Subcutaneous abdominal adipose tissue (tissue), 5 donors: ENCODE data around the gene CD101.

ENCODE experiments used
- H3K27ac ChIP-seq: one replicate; pipeline ENCODE4 v1.7.0; 2013; ENCODE audit warnings: low read depth, mild to moderate bottlenecking, inconsistent platforms, low read length, moderate library complexity
- H3K27me3 ChIP-seq, 5 donors: one replicate each; pipeline ENCODE4 v1.7.0; 2013; ENCODE audit warnings: low read length in 5 of 5, inconsistent platforms in 1 of 5; ENCODE audit not compliant: control insufficient read depth in 5 of 5, insufficient read depth in 4 of 5
- H3K36me3 ChIP-seq, 5 donors: one replicate each; pipeline ENCODE4 v1.7.0; 2013; ENCODE audit warnings: low read length in 5 of 5; ENCODE audit not compliant: control insufficient read depth in 5 of 5, insufficient read depth in 5 of 5
- H3K4me1 ChIP-seq, 5 donors: one replicate each; pipeline ENCODE4 v1.7.0; 2013; ENCODE audit warnings: low read length in 5 of 5, mild to moderate bottlenecking in 3 of 5, moderate library complexity in 1 of 5; ENCODE audit not compliant: control insufficient read depth in 5 of 5, insufficient read depth in 5 of 5
- H3K4me3 ChIP-seq, 5 donors: one replicate each; pipeline ENCODE4 v1.7.0; 2013; ENCODE audit warnings: low read length in 5 of 5, low read depth in 1 of 5
- H3K9ac ChIP-seq, 5 donors: one replicate each; pipeline ENCODE4 v1.7.0; 2013; ENCODE audit warnings: low read length in 5 of 5, mild to moderate bottlenecking in 4 of 5, moderate library complexity in 3 of 5
- H3K9me3 ChIP-seq, 5 donors: one replicate each; pipeline ENCODE4 v1.7.0; 2013; ENCODE audit warnings: low read length in 5 of 5; ENCODE audit not compliant: control insufficient read depth in 5 of 5
- donor health status: healthy.
- donor health status: healthy.
- donor health status: healthy.
- donor health status: healthy.
- donor health status: healthy.

The CD101 gene

DNA sequence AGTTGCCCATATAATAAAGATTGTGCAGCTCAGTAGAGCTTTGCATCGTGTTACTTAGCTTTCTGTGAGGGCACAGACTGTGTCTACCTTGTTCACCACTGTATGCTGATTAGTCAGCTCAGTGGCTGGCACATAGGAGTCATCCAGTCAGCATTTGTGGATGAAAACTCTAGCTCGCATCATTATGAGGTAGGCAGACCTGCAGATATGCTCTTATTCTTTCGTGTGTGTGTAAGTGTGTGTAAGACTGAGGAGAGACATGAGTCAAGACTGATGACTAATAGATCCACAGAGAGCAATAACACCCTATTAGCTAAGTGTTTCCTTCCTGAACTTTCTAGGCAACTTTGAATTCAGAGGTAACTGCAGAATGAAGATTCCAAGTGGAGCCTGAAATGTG lies 75.7 kb downstream of the CD101 start:
- H3K27me3 ChIP-seq = no peaks in the 10 kb centered on the region
- H3K4me3 ChIP-seq = no peak overlapping the region
- no peak overlapping the region for H3K9ac ChIP-seq
- no peaks in the 10 kb centered on the region for H3K9me3 ChIP-seq
- peaks cover 47 to 83% (median 58%) of the 10 kb centered on the region in 5 donors for H3K36me3 ChIP-seq
- H3K4me1 ChIP-seq = no peaks in the 10 kb centered on the region
- no peak overlapping the region for H3K27ac ChIP-seq

DNA sequence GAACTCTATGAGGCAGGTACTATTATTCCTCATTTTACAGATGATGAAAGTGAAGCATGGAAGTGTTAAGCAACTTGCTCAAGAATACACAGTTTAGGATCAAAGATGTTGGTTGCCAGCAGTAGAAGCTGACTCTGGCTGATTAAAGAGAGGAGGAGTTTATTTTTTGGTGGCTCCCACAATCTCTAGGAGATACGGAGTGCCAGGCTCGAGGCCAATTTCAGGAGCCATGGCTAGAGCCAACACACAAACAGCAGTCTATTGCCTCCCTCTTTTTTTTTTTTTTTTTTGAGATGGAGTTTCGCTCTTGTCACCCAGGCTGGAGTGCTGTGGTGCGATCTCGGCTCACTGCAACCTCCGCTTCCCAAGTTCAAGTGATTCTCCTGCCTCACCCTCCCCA lies 78.2 kb downstream of the CD101 start:
- Histone ChIP-seq H3K27ac (no peak overlapping the region), H3K36me3 (peaks cover 41 to 90% (median 65%) of the 10 kb centered on the region in 5 donors), H3K4me1 (no peaks in the 10 kb centered on the region), H3K4me3 (no peak overlapping the region), H3K9ac (no peak overlapping the region), H3K27me3 (no peaks in the 10 kb centered on the region), H3K9me3 (no peaks in the 10 kb centered on the region)

DNA sequence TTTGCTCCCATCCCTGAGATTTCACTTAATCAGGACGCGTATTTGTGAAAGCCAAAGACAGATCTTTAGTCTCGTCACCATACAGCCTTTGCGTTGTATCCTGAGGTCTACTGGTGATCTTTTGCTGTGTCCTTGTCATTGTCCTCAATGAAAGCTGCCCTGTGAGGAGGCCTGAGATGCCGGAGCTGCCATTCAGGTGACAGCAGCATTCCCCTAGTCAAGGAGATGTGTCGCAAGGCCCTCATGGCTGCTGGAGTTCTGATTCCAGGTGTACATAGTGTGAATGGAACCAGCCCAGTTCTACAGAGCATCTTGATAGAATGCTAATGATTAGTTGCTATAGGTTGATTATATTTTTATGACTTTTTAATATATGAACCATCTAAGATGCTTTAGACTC lies 82.7 kb downstream of the CD101 start:
- H3K36me3 ChIP-seq = peaks cover 16 to 58% (median 37%) of the 10 kb centered on the region in 5 donors
- H3K9me3 ChIP-seq = no peaks in the 10 kb centered on the region
- H3K27ac ChIP-seq = no peak overlapping the region
- no peak overlapping the region for H3K4me3 ChIP-seq
- H3K4me1 ChIP-seq = no peaks in the 10 kb centered on the region
- no peak overlapping the region for H3K9ac ChIP-seq
- H3K27me3 ChIP-seq = no peaks in the 10 kb centered on the region
